ENCODE results near the gene CTCF.

Gene CTCF

GRCh38 chr16:67647681-67648080 lies 85.4 kb downstream of the CTCF start:
- Histone ChIP-seq H3K4me1 (ENCODE audit: control insufficient read depth, insufficient read depth, low read length) (peaks cover 14% of the 10 kb centered on the region), H3K9me3 (ENCODE audit: control insufficient read depth, insufficient read depth, low read depth, low read length) (no peaks in the 10 kb centered on the region), H3K36me3 (ENCODE audit: control insufficient read depth, insufficient read depth, low read length) (peaks cover 5% of the 10 kb centered on the region; the same call in 1 of the 2 replicates), H3K4me3 (ENCODE audit: low read depth, low read length) (no peak overlapping the region), H3K9ac (ENCODE audit: low read length) (no peak overlapping the region), H3K27me3 (ENCODE audit: control insufficient read depth, insufficient read depth, low read length) (peaks cover 65% of the 10 kb centered on the region), H3K27ac (ENCODE audit: low read depth, low read length) (no peak overlapping the region)

GRCh38 chr16:67648088-67648763 lies 85.9 kb downstream of the CTCF start:
- Histone ChIP-seq H3K9ac (ENCODE audit: low read length) (no peak overlapping the region), H3K9me3 (ENCODE audit: control insufficient read depth, insufficient read depth, low read depth, low read length) (no peaks in the 10 kb centered on the region), H3K27ac (ENCODE audit: low read depth, low read length) (no peak overlapping the region), H3K4me3 (ENCODE audit: low read depth, low read length) (no peak overlapping the region), H3K27me3 (ENCODE audit: control insufficient read depth, insufficient read depth, low read length) (peaks cover 67% of the 10 kb centered on the region), H3K4me1 (ENCODE audit: control insufficient read depth, insufficient read depth, low read length) (peaks cover 14% of the 10 kb centered on the region), H3K36me3 (ENCODE audit: control insufficient read depth, insufficient read depth, low read length) (peaks cover 5% of the 10 kb centered on the region; the same call in 1 of the 2 replicates)

- H3K36me3 ChIP-seq (ENCODE audit: control insufficient read depth, insufficient read depth, low read length): peaks cover 5% of the 10 kb centered on the region; the same call in 1 of the 2 replicates
- H3K9ac ChIP-seq (ENCODE audit: low read length): no peak overlapping the region
- H3K27ac ChIP-seq (ENCODE audit: low read depth, low read length): no peak overlapping the region
- H3K9me3 ChIP-seq (ENCODE audit: control insufficient read depth, insufficient read depth, low read depth, low read length): no peaks in the 10 kb centered on the region
- peaks cover 71% of the 10 kb centered on the region for H3K27me3 ChIP-seq (ENCODE audit: control insufficient read depth, insufficient read depth, low read length)
- H3K4me1 ChIP-seq (ENCODE audit: control insufficient read depth, insufficient read depth, low read length): peaks cover 14% of the 10 kb centered on the region
- H3K4me3 ChIP-seq (ENCODE audit: low read depth, low read length): no peak overlapping the region
These were observed 86.6 kb downstream of the CTCF start for GRCh38 chr16:67648764-67649407.

GRCh38 chr16:67649494-67649931 lies 87.2 kb downstream of the CTCF start:
- H3K4me3 ChIP-seq (ENCODE audit: low read depth, low read length): no peak overlapping the region
- peaks cover 11% of the 10 kb centered on the region for H3K4me1 ChIP-seq (ENCODE audit: control insufficient read depth, insufficient read depth, low read length)
- H3K9ac ChIP-seq (ENCODE audit: low read length): no peak overlapping the region
- no peaks in the 10 kb centered on the region for H3K9me3 ChIP-seq (ENCODE audit: control insufficient read depth, insufficient read depth, low read depth, low read length)
- H3K27me3 ChIP-seq (ENCODE audit: control insufficient read depth, insufficient read depth, low read length): peaks cover 72% of the 10 kb centered on the region
- peaks cover 5% of the 10 kb centered on the region; the same call in 1 of the 2 replicates for H3K36me3 ChIP-seq (ENCODE audit: control insufficient read depth, insufficient read depth, low read length)
- H3K27ac ChIP-seq (ENCODE audit: low read depth, low read length): no peak overlapping the region

GRCh38 chr16:67650023-67650422 lies 87.7 kb downstream of the CTCF start:
- Histone ChIP-seq H3K9me3 (ENCODE audit: control insufficient read depth, insufficient read depth, low read depth, low read length) (no peaks in the 10 kb centered on the region), H3K4me1 (ENCODE audit: control insufficient read depth, insufficient read depth, low read length) (peaks cover 10% of the 10 kb centered on the region), H3K4me3 (ENCODE audit: low read depth, low read length) (no peak overlapping the region), H3K27ac (ENCODE audit: low read depth, low read length) (no peak overlapping the region), H3K9ac (ENCODE audit: low read length) (no peak overlapping the region), H3K27me3 (ENCODE audit: control insufficient read depth, insufficient read depth, low read length) (peaks cover 72% of the 10 kb centered on the region), H3K36me3 (ENCODE audit: control insufficient read depth, insufficient read depth, low read length) (peaks cover 5% of the 10 kb centered on the region; the same call in 1 of the 2 replicates)

GRCh38 chr16:67651039-67651438 lies 88.7 kb downstream of the CTCF start:
- H3K36me3 ChIP-seq (ENCODE audit: control insufficient read depth, insufficient read depth, low read length): peaks cover 6% of the 10 kb centered on the region; the same call in 1 of the 2 replicates
- H3K4me3 ChIP-seq (ENCODE audit: low read depth, low read length): no peak overlapping the region
- H3K27me3 ChIP-seq (ENCODE audit: control insufficient read depth, insufficient read depth, low read length): peaks cover 62% of the 10 kb centered on the region
- no peak overlapping the region for H3K9ac ChIP-seq (ENCODE audit: low read length)
- no peaks in the 10 kb centered on the region for H3K9me3 ChIP-seq (ENCODE audit: control insufficient read depth, insufficient read depth, low read depth, low read length)
- H3K4me1 ChIP-seq (ENCODE audit: control insufficient read depth, insufficient read depth, low read length): peaks cover 3% of the 10 kb centered on the region
- no peak overlapping the region for H3K27ac ChIP-seq (ENCODE audit: low read depth, low read length)

- H3K27ac ChIP-seq (ENCODE audit: low read depth, low read length): no peak overlapping the region
- no peak overlapping the region for H3K9ac ChIP-seq (ENCODE audit: low read length)
- H3K4me1 ChIP-seq (ENCODE audit: control insufficient read depth, insufficient read depth, low read length): peaks cover 3% of the 10 kb centered on the region
- H3K9me3 ChIP-seq (ENCODE audit: control insufficient read depth, insufficient read depth, low read depth, low read length): no peaks in the 10 kb centered on the region
- H3K4me3 ChIP-seq (ENCODE audit: low read depth, low read length): no peak overlapping the region
- peaks cover 14% of the 10 kb centered on the region; the same call in 1 of the 2 replicates for H3K36me3 ChIP-seq (ENCODE audit: control insufficient read depth, insufficient read depth, low read length)
- peaks cover 54% of the 10 kb centered on the region for H3K27me3 ChIP-seq (ENCODE audit: control insufficient read depth, insufficient read depth, low read length)
These were observed 89.5 kb downstream of the CTCF start for GRCh38 chr16:67651847-67652246.

- no peak overlapping the region for H3K9ac ChIP-seq (ENCODE audit: low read length)
These were observed 90.3 kb downstream of the CTCF start for GRCh38 chr16:67652578-67653127.

GRCh38 chr16:67653128-67653788 lies 90.9 kb downstream of the CTCF start:
- H3K9me3 ChIP-seq (ENCODE audit: control insufficient read depth, insufficient read depth, low read depth, low read length): no peaks in the 10 kb centered on the region
- peaks cover 3% of the 10 kb centered on the region for H3K4me1 ChIP-seq (ENCODE audit: control insufficient read depth, insufficient read depth, low read length)
- peak overlapping the region; percentile 51 for H3K9ac ChIP-seq (ENCODE audit: low read length)
- H3K36me3 ChIP-seq (ENCODE audit: control insufficient read depth, insufficient read depth, low read length): peaks cover 27% of the 10 kb centered on the region
- no peak overlapping the region for H3K27ac ChIP-seq (ENCODE audit: low read depth, low read length)
- peaks cover 43% of the 10 kb centered on the region for H3K27me3 ChIP-seq (ENCODE audit: control insufficient read depth, insufficient read depth, low read length)
- H3K4me3 ChIP-seq (ENCODE audit: low read depth, low read length): peak overlapping the region; percentile 86

More at GRCh38 chr16:67652578-67653127, 90.3 kb downstream of the CTCF start:
- Histone ChIP-seq H3K36me3 (ENCODE audit: control insufficient read depth, insufficient read depth, low read length) (peaks cover 21% of the 10 kb centered on the region), H3K27ac (ENCODE audit: low read depth, low read length) (no peak overlapping the region), H3K9me3 (ENCODE audit: control insufficient read depth, insufficient read depth, low read depth, low read length) (no peaks in the 10 kb centered on the region), H3K4me3 (ENCODE audit: low read depth, low read length) (peak overlapping the region; percentile 86), H3K4me1 (ENCODE audit: control insufficient read depth, insufficient read depth, low read length) (peaks cover 3% of the 10 kb centered on the region), H3K27me3 (ENCODE audit: control insufficient read depth, insufficient read depth, low read length) (peaks cover 49% of the 10 kb centered on the region)

- peaks cover 33% of the 10 kb centered on the region for H3K36me3 ChIP-seq (ENCODE audit: control insufficient read depth, insufficient read depth, low read length)
- no peak overlapping the region for H3K27ac ChIP-seq (ENCODE audit: low read depth, low read length)
- H3K27me3 ChIP-seq (ENCODE audit: control insufficient read depth, insufficient read depth, low read length): peaks cover 36% of the 10 kb centered on the region
- no peaks in the 10 kb centered on the region for H3K9me3 ChIP-seq (ENCODE audit: control insufficient read depth, insufficient read depth, low read depth, low read length)
- H3K4me3 ChIP-seq (ENCODE audit: low read depth, low read length): peak overlapping the region; percentile 86
- peaks cover 4% of the 10 kb centered on the region for H3K4me1 ChIP-seq (ENCODE audit: control insufficient read depth, insufficient read depth, low read length)
- no peak overlapping the region for H3K9ac ChIP-seq (ENCODE audit: low read length)
These were observed 91.6 kb downstream of the CTCF start for GRCh38 chr16:67653789-67654402.
